Measurements from ENCODE around the gene C3orf70.
"Not testable (repeated sequence)": the region's sequence is repeated elsewhere in the genome, so short reads cannot be mapped to it uniquely, and the experiment has no call there.

C3orf70 gene

GRCh38 chr3:185114756-185115155, 38.1 kb downstream of the C3orf70 start:
- Histone ChIP-seq H3K9me3 (ENCODE audit: control insufficient read depth, insufficient read depth, low read depth, low read length) (no peaks in the 10 kb centered on the region), H3K36me3 (ENCODE audit: control insufficient read depth in 2 of 2, insufficient read depth in 1 of 2, low read length in 2 of 2) (no peaks in the 10 kb centered on the region), H3K4me1 (ENCODE audit: control insufficient read depth, insufficient read depth, low read length) (no peaks in the 10 kb centered on the region), H3K27ac (ENCODE audit: extremely low read depth, low read depth, low read length) (no peak overlapping the region), H3K4me3 (ENCODE audit: low read depth, low read length) (no peak overlapping the region)
- TF ChIP-seq ZFHX2 (tag by site-specific recombination; conservative IDR thresholded peaks at IDR 0.05): no peak
- TF ChIP-seq ZNF341 (tag by site-specific recombination; IDR thresholded peaks at IDR 0.05; ENCODE audit: low read depth): no peak
- no peak for TF ChIP-seq ZNF24 (tag by site-specific recombination; IDR thresholded peaks at IDR 0.05)
- TF ChIP-seq ZNF521 (tag by site-specific recombination; IDR thresholded peaks at IDR 0.05): no peak
- TF ChIP-seq ZNF394 (tag by site-specific recombination; IDR thresholded peaks at IDR 0.05; ENCODE audit: borderline replicate concordance): no peak
- TF ChIP-seq ZNF23 (tag by site-specific recombination; IDR thresholded peaks at IDR 0.05; ENCODE audit: borderline replicate concordance): no peak
- TF ChIP-seq ZNF560 (tag by site-specific recombination; IDR thresholded peaks at IDR 0.05; ENCODE audit: borderline replicate concordance): no peak
- no peak for TF ChIP-seq GFI1B (tag by site-specific recombination; IDR thresholded peaks at IDR 0.05)
- TF ChIP-seq ZNF76 (tag by site-specific recombination; IDR thresholded peaks at IDR 0.05; ENCODE audit: borderline replicate concordance, low read depth): no peak
- TF ChIP-seq ZNF398 (tag by site-specific recombination; IDR thresholded peaks at IDR 0.05): no peak
- no peak for TF ChIP-seq ZNF624 (tag by site-specific recombination; IDR thresholded peaks at IDR 0.05)
- TF ChIP-seq AEBP2 (tag by site-specific recombination; IDR thresholded peaks at IDR 0.05; ENCODE audit: borderline replicate concordance): no peak
- ChIA-PET CTCF (interaction anchor here (0.6 kb wide), 1 partner anchor 37 kb away, joined by 3 read pairs; no protein-coding TSS in a partner anchor), POLR2A (no interaction called here)

- POLR2A ChIA-PET: no interaction called here
- CTCF ChIA-PET: no interaction called here
- H3K4me3 ChIP-seq (ENCODE audit: low read depth, low read length): no peak overlapping the region
- no peak overlapping the region for H3K27ac ChIP-seq (ENCODE audit: extremely low read depth, low read depth, low read length)
- no peaks in the 10 kb centered on the region for H3K9me3 ChIP-seq (ENCODE audit: control insufficient read depth, insufficient read depth, low read depth, low read length)
- no peaks in the 10 kb centered on the region for H3K4me1 ChIP-seq (ENCODE audit: control insufficient read depth, insufficient read depth, low read length)
- TF ChIP-seq ZNF629 (tag by site-specific recombination; IDR thresholded peaks at IDR 0.05) (no peak), KLF8 (tag by site-specific recombination; IDR thresholded peaks at IDR 0.05) (no peak), PRDM4 (tag by site-specific recombination; IDR thresholded peaks at IDR 0.05) (no peak), ZNF248 (tag by site-specific recombination; IDR thresholded peaks at IDR 0.05) (no peak), MEIS1 (CRISPR knock-in tag; IDR thresholded peaks at IDR 0.05; ENCODE audit: borderline replicate concordance) (no peak), ZNF354C (tag by site-specific recombination; IDR thresholded peaks at IDR 0.05; ENCODE audit: borderline replicate concordance, low read depth) (no peak), ZNF677 (tag by site-specific recombination; IDR thresholded peaks at IDR 0.05) (no peak), SP3 (tag by site-specific recombination; IDR thresholded peaks at IDR 0.05) (no peak), ZBTB7A (tag by site-specific recombination; IDR thresholded peaks at IDR 0.05; ENCODE audit: low read depth) (no peak), ZNF488 (tag by site-specific recombination; IDR thresholded peaks at IDR 0.05) (no peak), ZNF133 (tag by site-specific recombination; IDR thresholded peaks at IDR 0.05) (no peak), GFI1B (tag by site-specific recombination; IDR thresholded peaks at IDR 0.05) (no peak), ZNF132 (tag by site-specific recombination; IDR thresholded peaks at IDR 0.05; ENCODE audit: borderline replicate concordance) (no peak), ZBTB20 (tag by site-specific recombination; IDR thresholded peaks at IDR 0.05) (no peak)
- no peaks in the 10 kb centered on the region for H3K36me3 ChIP-seq (ENCODE audit: control insufficient read depth in 2 of 2, insufficient read depth in 1 of 2, low read length in 2 of 2)
Observed at GRCh38 chr3:185112186-185112585, 40.7 kb downstream of the C3orf70 start.

- H3K9me3 ChIP-seq (ENCODE audit: control insufficient read depth, insufficient read depth, low read depth, low read length); POLR2A ChIA-PET; H3K4me1 ChIP-seq (ENCODE audit: control insufficient read depth, insufficient read depth, low read length); H3K36me3 ChIP-seq (ENCODE audit: control insufficient read depth in 2 of 2, insufficient read depth in 1 of 2, low read length in 2 of 2); H3K4me3 ChIP-seq (ENCODE audit: low read depth, low read length); H3K27ac ChIP-seq (ENCODE audit: extremely low read depth, low read depth, low read length): not testable (repeated sequence)
- CTCF ChIA-PET: interaction anchor here (0.7 kb wide), 1 partner anchor 9 kb away, joined by 4 read pairs; no protein-coding TSS in a partner anchor
Observed at GRCh38 chr3:185109012-185109411, 43.8 kb downstream of the C3orf70 start.

Data from HEK293 (cell line).